NCI-H1105 (cell line): ENCODE results near the gene SMIM32.

Source experiments
- DNase-seq: peaks from one replicate; lab custom pipeline; 2025; lab: John Stamatoyannopoulos, UW

Gene SMIM32

GRCh38 chr5:136192526-136193321, at the start of gene SMIM32:
SMIM32 (minus strand) TSS chr5:136193162; CDS start chr5:136192524, 638 bp downstream.
- DNase-seq, result no peak

DNA sequence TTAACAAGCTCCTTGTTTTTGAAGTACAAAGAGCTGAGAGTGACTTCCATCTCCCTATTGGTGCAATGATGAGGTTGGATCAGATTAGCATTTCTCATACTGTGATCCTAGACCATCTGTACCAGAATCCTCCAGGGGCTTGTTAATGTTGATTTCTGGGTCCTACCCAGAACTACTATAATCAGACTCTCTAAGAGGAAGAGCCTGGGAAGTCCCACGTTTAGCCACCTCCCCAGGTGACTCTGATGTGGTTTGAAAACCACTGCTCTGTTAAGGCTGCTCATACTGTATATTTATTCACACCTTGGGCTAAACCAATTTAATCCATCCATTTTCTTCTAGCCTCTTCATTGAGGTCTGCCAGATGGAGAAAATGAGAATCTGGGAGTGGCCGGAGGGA, 49.6 kb upstream of the SMIM32 start:
- DNase-seq, result no peak

DNA sequence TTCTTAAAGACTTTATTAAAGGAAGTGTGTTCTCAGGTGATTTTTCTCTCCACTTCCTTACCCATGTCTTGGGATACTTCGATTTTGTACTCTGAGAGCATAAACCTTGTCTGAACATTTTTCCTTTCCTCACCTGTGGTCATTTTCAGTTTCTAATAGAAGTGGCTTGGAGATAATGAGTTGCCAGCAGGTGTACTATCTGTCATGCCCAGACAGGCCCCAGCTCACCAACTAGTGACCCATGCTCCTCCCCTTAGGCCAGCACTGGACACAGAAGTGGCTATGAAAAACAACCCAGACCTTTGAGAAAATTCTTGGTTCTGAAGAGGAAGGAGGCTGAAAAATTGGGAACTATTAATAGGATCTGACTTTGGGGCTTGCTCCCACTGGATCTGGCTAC, 49.2 kb upstream of the SMIM32 start:
- DNase-seq, result no peak

DNA sequence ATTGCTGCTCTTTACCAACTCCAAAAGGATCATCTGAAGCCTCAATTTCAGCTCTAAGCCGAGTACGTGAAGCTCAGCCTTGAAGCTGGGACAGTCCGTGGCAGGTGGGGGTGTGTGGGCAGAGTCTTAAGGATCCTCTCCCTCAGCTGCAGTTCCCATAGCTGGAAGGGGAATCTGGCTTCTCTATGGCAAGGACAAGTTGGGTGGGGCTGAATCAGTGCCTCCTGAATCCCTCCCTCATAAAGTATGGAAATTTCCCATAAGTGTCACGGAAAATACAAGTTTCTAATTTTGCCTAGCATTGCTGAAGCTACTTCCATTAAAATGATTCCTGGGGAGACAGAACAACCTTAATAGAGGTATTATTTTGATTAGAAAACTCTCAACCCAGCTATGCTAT, 47.9 kb upstream of the SMIM32 start:
- DNase-seq, result no peak

- no peak for DNase-seq
These were observed 43.6 kb upstream of the SMIM32 start for GRCh38 chr5:136236479-136237083.

- no peak for DNase-seq
These were observed 42.4 kb upstream of the SMIM32 start for GRCh38 chr5:136235321-136235720.

GRCh38 chr5:136232316-136232715, 39.4 kb upstream of the SMIM32 start:
- DNase-seq, result no peak

DNA sequence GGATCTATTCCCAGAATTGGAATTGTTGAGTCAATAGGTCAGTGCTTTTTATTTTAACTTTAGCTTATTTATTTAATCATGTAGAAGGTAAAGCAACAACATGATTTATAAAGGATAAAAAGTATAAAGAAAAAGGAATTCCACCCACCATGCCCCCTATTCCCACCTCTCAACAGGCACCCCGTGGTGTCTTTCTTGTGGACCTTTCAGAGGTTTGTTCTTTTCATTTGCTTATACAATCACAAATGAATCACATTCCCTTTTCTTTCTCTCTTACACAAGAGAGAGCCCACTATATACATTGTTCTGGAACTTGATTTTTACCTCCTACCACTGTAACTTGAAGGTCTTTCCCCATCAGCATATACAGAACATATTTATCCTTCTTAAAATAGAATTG, 37.2 kb upstream of the SMIM32 start:
- DNase-seq, result no peak

DNA sequence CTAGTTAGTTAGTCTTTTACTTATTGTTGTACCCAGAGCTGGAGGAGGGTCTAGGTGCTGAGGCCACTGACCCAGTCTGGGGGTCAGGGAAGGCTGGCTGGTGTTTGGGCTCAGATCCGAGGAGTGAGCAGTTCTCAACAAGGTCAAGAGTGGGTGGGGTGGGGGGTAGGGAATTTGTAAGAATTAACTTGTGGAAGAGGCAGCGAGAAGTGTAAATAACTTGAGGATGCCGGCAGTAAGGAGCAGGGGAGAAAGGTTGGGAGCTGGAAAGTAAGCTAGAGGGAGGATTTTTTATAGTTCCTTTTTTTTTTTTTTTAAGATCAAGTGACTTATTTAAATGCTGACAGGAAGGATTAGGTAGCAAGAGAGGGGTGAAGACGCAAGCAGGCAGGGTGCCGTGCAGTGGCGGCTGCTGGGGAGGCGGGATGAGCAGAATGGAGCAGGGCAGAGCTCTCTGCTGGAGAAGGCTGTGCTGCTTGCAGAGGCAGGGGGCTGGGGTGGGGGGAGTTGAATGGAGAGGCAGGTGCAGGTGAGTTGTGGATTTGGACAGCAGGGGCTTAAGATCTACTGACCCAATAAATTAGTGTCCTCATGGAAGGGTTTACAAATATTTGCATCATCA, 35.3 kb upstream of the SMIM32 start:
- DNase-seq, result no peak

DNA sequence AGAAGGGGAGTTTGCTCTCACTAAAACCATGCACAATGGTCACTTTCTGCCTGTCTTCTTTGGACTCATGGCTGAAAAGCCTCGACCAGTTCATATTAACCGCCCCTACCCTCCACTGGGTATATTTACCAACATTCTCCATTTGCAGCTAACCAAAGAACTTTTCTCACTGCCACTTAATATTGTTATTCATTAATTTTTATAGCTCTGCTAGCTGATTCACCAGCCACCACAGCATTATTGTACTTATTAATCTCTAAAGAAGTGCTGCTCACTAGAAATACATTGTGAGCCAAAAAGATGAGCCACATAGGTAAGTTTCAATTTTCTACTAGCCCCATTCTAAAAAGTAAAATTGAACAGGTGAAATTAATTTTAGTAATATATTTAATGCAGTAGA, 33.4 kb upstream of the SMIM32 start:
- DNase-seq, result no peak

DNA sequence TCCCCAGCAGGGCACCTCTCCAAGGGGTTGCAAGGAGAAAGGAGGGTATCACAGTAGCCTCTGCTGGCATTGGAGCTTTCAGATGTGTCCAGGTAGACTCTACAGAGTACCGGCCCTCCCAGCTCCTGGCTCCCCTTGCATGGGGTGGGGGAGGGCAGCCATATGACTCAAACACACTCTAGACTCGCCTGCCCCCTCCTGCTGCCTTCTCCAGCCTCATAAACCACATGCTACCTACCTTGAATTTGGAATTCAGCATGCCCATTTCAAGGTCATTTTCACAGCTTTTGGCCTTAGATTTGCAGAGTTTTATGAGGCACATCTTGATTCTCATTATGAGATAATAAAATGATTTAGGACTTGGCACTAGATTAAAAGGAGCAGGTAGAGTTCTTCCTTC, 32.8 kb upstream of the SMIM32 start:
- DNase-seq, result no peak

- DNase-seq, result no peak
These were observed 29.7 kb upstream of the SMIM32 start for GRCh38 chr5:136222580-136223235.

DNA sequence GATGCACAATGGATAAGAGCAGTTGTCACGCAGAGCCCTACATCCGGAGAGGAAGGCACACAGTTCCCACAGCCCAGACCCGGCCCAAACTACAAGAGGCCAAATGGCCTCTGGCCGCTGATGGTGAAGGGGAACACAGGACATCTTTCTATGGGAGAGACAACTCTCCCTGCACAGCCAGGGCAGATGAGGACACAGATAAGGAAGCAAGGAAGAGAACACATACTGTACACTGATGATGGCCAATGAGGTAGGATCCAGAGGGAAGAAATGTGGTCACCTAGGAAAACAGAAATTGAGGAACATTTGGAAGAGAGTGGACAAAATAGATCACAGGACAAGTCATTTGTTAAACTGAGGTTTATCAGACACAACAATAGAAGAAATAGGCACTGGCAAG, 28.4 kb upstream of the SMIM32 start:
- DNase-seq, result no peak

GRCh38 chr5:136216230-136216629, 23.3 kb upstream of the SMIM32 start:
- no peak for DNase-seq

- no peak for DNase-seq
These were observed 22.9 kb upstream of the SMIM32 start for GRCh38 chr5:136215812-136216211.

- DNase-seq, result no peak
These were observed 21.0 kb upstream of the SMIM32 start for GRCh38 chr5:136213919-136214493.

DNA sequence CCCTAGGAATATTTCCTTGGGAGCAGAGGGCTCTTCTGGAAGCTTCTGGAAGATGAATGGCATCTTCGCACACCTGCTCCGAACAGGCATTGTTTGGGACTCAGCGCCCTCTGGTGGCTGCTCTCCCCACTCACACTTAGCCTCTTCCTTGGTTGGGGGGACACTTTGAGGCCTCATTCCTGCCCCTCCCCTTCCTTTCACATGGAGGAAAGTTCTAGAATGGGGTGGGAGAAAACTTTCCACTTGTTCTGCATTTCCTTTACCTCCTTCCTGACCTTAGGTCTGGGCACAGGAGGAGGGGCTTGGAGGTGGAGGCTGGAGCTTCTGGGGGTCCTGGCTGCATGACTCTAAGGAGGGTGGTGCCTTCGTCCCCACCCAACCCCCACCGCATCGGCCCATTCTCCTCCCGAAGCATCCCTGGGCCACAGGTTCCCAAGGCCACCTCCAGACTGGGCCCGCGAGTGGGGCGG, 19.3 kb upstream of the SMIM32 start:
- no peak for DNase-seq

DNA sequence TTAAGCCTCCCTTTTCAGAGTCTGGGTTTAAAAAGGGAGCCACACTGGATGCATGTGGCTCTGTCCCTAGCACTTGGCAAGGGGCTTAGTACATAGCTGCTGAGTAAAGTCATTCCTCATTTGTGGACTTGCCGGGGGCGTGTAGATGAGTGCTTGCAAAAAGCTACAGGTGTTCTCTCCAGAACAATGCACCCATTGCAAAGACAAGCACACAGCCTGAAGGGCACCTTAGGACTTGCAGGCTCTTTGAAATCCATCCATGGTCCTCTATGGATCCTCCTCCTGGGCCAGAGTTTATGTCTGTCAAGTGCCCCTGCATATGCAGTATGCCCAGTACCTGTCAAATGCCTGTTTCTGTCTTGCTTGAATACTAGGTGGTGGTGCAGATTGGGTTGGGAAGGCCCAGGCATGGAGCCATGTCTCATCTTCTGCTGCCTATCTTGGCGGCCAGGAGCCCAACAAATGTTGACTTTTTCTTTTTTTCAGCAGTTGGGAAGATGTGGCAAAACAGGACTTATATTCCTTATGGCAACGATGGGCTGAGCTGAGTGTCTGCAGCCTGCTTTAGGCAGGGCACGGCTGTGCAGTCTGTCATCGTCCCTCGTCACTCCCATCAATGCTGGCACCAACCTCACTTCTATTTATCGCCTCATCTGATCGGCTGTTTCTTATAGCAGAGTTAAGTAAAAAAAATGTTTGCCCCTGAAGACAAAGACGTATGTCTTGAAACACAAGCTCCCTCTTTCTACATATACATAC, 18.5 kb upstream of the SMIM32 start:
- no peak for DNase-seq

DNA sequence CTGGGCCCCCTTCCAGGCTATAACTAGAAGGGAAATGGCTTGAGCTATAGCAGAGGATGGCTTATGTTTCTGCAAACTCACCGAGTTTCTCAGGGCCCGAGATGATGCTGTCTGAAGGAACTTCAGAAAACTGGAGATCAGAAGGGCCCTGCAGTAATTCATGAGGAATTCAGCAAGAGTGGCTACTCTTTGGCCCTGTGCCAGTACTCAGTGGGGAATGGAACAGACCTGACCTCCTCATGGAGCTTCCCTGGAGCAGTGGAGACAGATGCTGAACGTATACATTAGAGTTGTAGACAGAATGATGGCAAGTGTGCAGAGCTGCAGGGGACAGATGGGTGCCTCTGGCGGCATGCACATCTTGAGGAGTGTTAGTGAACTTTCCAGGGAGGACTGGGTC, 17.3 kb upstream of the SMIM32 start:
- no peak for DNase-seq

DNA sequence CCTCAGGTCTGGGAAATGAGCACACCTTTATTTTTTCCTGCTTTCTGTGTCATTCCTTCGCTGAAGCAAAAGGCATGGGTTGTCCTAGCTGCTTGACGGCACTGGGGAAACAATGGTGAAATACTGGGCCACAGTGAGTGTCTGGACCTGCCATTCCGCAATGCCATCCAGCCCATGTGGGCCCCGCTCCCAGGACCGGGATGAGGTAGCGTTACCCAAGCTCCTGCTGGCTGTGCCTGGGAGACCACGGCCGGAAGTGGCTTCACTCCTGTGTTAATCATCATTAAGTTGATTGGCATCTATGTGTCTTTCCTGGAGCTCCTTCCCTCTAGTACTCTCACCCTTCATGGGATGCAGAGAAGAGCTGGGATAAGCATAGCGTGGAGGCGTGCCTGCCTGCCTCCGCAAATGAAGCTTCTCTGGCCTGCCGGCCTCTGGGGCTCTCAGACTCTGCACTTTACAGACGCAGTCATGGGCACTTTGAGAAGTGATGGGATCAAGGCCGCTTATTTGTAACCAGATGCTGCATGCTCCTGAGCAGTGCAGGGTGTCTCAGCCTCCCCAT, 16.5 kb upstream of the SMIM32 start:
- no peak for DNase-seq

GRCh38 chr5:136208916-136209315, 16.0 kb upstream of the SMIM32 start:
- no peak for DNase-seq
